ENCODE results near the gene SUSD4.
"Not testable (repeated sequence)": the region's sequence is repeated elsewhere in the genome, so short reads cannot be mapped to it uniquely, and the experiment has no call there.

SUSD4 gene

DNA sequence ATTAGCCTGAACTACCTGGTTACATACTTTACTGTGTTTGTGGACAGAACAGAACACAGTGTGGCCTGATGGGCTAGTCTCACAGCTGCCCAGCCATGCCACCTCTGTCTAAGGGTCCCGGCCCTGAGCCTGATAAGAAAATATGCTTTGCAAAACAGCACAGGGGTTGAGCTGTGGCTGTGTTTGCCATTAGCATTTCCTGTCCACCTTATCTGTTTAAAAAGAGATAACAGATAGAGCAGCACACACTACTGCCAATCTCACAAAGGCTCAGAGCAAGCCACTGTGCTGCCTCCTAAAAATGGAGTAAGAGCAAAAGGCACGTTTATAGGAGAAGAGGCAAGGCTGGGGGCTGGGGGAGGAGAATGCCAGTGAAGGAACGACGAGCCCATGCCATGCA is 95.0 kb downstream of the SUSD4 start:
- DNase-seq = no peak
- Mint-ChIP-seq H3K4me1 (no peaks in the 10 kb centered on the region), H3K9me3 (no peaks in the 10 kb centered on the region), H3K36me3 (ENCODE audit: low read depth) (no peaks in the 10 kb centered on the region), H3K27me3 (no peaks in the 10 kb centered on the region), H3K27ac (no peak overlapping the region), H3K4me3 (no peak overlapping the region)
- no peak for ATAC-seq

GRCh38 chr1:223266632-223267172 is 97.3 kb downstream of the SUSD4 start:
- no peaks in the 10 kb centered on the region for H3K4me1 Mint-ChIP-seq
- H3K9me3 Mint-ChIP-seq = no peaks in the 10 kb centered on the region
- H3K27ac Mint-ChIP-seq = no peak overlapping the region
- DNase-seq (no peak), ATAC-seq (no peak)
- no peaks in the 10 kb centered on the region for H3K36me3 Mint-ChIP-seq (ENCODE audit: low read depth)
- H3K4me3 Mint-ChIP-seq = no peak overlapping the region
- no peaks in the 10 kb centered on the region for H3K27me3 Mint-ChIP-seq

DNA sequence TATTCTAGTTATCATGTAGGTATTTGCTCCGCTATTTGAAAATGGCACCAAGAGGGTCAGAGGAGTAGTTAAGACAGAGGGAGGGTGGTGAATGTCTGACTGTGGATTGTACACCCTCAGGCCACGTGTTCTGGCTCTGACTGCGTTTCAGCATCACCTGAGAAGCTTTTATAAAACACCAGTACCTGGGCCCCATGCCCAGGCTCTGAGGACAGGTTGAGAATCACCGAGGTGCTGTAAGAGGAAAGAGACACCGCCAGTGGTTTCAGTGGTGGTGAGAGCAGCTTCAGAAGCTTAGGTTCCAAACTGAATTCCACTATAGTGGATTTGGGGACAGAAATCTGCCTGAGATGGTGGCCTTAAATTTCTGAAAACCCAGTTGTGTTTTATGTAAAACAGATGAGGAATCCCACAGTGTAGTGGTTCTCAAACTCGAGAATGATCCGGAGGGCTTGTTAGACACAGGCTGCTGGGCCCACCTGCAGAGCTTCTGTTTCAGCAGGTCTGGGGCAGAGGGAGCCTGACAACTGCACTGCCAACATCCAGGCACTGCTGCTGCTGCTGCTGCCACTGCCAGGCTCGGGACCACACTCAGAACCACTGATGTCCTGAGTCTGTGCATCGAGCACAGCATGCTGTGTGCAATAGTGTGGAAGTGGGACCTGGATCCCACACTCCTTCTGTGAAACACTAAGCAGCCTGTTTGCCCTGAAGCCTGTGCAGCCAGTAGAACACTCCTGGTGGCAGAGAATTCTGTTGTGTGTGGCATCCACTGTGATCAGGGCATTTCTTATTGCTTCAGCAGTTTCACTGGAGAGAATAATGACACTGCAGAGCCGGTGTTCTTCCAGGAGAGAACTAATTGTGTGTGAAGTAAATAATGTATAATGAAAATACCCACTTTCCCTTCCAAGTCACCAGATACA is 98.7 kb downstream of the SUSD4 start:
- Mint-ChIP-seq H3K4me3 (no peak overlapping the region), H3K36me3 (ENCODE audit: low read depth) (no peaks in the 10 kb centered on the region), H3K9me3 (no peaks in the 10 kb centered on the region), H3K27me3 (no peaks in the 10 kb centered on the region), H3K27ac (no peak overlapping the region), H3K4me1 (no peaks in the 10 kb centered on the region)
- no peak for ATAC-seq
- DNase-seq = no peak

DNA sequence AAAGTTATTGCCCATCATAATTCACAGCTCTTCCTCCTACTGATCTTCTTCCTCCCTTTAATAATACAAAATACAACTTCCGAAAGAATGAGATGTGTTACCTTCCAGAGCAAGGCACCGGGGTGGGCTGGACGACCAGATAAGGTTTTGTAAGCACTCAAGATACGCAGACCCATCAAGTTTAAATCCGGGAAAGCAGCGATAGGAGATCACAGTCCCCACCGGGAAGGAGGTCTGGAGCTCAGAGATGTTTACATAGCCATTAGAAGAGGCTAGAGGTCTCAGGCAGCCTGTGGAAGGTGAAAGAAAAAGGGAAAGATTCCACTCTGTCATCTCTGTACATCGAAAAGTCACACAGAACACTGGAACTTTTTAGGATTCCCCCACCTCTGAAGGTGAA is 99.4 kb downstream of the SUSD4 start:
- H3K27me3 Mint-ChIP-seq = no peaks in the 10 kb centered on the region
- H3K4me1 Mint-ChIP-seq = no peaks in the 10 kb centered on the region
- no peak overlapping the region for H3K27ac Mint-ChIP-seq
- no peaks in the 10 kb centered on the region for H3K36me3 Mint-ChIP-seq (ENCODE audit: low read depth)
- ATAC-seq (no peak), DNase-seq (no peak)
- H3K4me3 Mint-ChIP-seq = no peak overlapping the region
- H3K9me3 Mint-ChIP-seq = no peaks in the 10 kb centered on the region

DNA sequence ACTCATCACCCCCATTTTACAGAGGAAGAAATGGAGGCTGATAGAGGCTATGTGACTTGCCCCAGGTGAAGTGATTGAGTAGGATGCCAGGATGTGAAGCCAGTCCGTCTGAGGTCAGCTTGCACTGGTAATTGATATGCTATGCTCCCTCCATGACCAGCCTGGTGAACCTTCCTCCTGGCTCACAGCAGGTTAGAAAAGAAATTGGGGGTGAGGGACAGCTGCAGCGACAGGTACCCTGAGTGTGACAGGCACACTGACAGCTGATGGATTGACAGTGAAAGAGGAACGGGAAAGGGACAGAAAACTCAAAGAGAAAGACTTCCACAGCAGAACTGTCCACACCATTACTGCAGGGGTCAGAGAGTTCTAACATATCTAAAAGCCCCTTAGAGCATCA is 102.1 kb downstream of the SUSD4 start:
- ATAC-seq = no peak
- Mint-ChIP-seq H3K36me3 (ENCODE audit: low read depth) (no peaks in the 10 kb centered on the region), H3K27ac (no peak overlapping the region), H3K4me3 (no peak overlapping the region), H3K9me3 (no peaks in the 10 kb centered on the region), H3K4me1 (no peaks in the 10 kb centered on the region), H3K27me3 (no peaks in the 10 kb centered on the region)
- no peak for DNase-seq

GRCh38 chr1:223260712-223261111 is 103.3 kb downstream of the SUSD4 start:
- Mint-ChIP-seq H3K36me3 (ENCODE audit: low read depth) (no peaks in the 10 kb centered on the region), H3K27me3 (no peaks in the 10 kb centered on the region), H3K27ac (no peak overlapping the region), H3K4me3 (no peak overlapping the region), H3K4me1 (no peaks in the 10 kb centered on the region), H3K9me3 (no peaks in the 10 kb centered on the region)
- DNase-seq (no peak), ATAC-seq (no peak)

DNA sequence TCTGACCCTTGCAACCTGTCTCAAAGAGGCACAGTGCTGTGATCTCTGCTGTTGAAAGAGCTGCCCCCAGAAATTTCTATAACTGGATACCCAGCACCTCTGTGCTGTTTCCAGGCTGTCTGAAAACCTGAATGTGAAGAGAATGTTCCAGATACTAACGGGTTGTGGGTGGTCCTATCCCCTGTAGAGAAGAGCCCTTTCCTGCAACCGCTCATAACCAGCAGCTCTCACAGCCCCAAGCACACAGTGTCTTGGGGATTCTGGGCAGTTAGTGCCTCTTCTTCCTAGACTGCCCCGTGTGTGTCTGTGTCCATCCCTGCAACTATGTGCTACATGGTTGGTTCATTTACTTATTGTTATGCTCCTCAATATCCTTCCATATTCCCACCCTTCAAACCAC is 104.5 kb downstream of the SUSD4 start:
- no peak for DNase-seq
- H3K36me3 Mint-ChIP-seq (ENCODE audit: low read depth) = no peaks in the 10 kb centered on the region
- ATAC-seq = no peak
- H3K27me3 Mint-ChIP-seq = no peaks in the 10 kb centered on the region
- H3K9me3 Mint-ChIP-seq = no peaks in the 10 kb centered on the region
- H3K27ac Mint-ChIP-seq = no peak overlapping the region
- no peaks in the 10 kb centered on the region for H3K4me1 Mint-ChIP-seq
- no peak overlapping the region for H3K4me3 Mint-ChIP-seq

DNA sequence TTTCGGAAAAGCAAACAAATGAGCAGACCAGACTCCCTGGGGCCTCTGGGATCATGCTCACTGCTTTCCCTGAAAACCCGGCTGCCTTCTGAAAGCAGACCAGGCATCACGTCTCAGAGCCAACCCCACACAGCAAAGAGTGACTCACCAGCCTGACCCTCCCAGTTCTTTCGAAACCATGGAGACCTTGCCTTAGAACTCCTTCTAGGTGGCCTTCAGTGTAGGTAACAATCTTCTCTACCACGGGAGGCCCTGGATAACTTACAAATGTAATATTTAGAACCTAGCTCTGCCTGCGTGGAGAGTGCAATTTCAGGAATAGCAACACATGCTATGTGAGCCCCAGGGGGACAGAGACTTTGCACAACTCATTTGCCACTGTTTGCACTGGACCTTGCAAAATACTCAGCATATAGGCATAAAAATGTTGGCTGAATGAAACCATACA is 105.2 kb downstream of the SUSD4 start:
- Mint-ChIP-seq H3K27me3 (no peaks in the 10 kb centered on the region), H3K27ac (no peak overlapping the region), H3K4me1 (no peaks in the 10 kb centered on the region), H3K9me3 (no peaks in the 10 kb centered on the region), H3K4me3 (no peak overlapping the region), H3K36me3 (ENCODE audit: low read depth) (no peaks in the 10 kb centered on the region)
- no peak for DNase-seq
- no peak for ATAC-seq

GRCh38 chr1:223257856-223258550 is 106.0 kb downstream of the SUSD4 start:
- H3K27ac Mint-ChIP-seq = no peak overlapping the region
- ATAC-seq = no peak
- no peak overlapping the region for H3K4me3 Mint-ChIP-seq
- no peaks in the 10 kb centered on the region for H3K36me3 Mint-ChIP-seq (ENCODE audit: low read depth)
- no peak for DNase-seq
- H3K4me1 Mint-ChIP-seq = no peaks in the 10 kb centered on the region
- no peaks in the 10 kb centered on the region for H3K27me3 Mint-ChIP-seq
- no peaks in the 10 kb centered on the region for H3K9me3 Mint-ChIP-seq

DNA sequence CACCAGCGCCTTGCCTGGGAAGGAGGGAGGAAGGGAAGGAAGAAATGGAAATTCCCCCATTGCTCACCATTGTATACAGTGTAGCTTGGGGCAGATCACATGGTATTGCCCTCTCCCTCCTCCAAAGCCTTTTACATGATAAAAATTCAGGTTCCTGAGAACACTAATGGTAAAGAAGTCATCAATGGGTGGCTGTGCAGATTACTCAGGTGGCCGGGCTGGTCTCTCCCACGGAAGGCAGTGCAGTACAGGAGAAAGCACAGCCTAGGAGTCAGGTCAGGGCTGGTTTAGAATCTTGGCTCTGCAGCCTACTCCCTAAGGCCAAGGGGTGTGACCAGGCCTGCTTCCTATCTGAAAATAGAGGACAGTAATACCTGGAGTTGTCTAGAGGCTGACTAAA is 107.9 kb downstream of the SUSD4 start:
- H3K4me1 Mint-ChIP-seq = no peaks in the 10 kb centered on the region

DNA sequence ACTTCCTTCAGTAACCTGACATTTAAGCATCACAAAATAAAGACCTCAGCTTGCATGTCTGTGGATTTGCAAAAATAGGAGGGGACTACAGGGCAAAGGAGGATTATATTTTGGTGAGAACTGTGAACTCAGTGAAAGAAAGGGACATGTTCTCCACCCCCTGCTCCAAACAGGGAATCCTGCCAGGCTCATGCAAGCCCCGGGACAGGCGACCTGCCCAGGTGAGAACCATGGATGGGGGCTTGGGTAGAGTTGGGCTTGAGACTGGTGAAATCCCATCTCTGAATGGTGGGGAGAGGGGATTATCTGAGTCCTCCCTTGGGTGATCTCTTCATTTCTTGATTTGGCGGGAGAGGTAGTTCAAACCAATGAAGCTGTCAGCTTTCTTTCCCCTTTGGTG is 110.1 kb downstream of the SUSD4 start:
- ATAC-seq (no peak), DNase-seq (no peak)
- Mint-ChIP-seq H3K36me3 (ENCODE audit: low read depth) (peaks cover 2% of the 10 kb centered on the region), H3K4me1 (peaks cover 4% of the 10 kb centered on the region), H3K4me3 (no peak overlapping the region), H3K27ac (no peak overlapping the region), H3K9me3 (no peaks in the 10 kb centered on the region), H3K27me3 (no peaks in the 10 kb centered on the region)

More for the DNA sequence above, 107.9 kb downstream of the SUSD4 start:
- H3K36me3 Mint-ChIP-seq (ENCODE audit: low read depth) = no peaks in the 10 kb centered on the region
- DNase-seq = no peak
- H3K9me3 Mint-ChIP-seq = no peaks in the 10 kb centered on the region
- H3K27ac Mint-ChIP-seq = no peak overlapping the region
- no peaks in the 10 kb centered on the region for H3K27me3 Mint-ChIP-seq
- no peak overlapping the region for H3K4me3 Mint-ChIP-seq
- no peak for ATAC-seq

DNA sequence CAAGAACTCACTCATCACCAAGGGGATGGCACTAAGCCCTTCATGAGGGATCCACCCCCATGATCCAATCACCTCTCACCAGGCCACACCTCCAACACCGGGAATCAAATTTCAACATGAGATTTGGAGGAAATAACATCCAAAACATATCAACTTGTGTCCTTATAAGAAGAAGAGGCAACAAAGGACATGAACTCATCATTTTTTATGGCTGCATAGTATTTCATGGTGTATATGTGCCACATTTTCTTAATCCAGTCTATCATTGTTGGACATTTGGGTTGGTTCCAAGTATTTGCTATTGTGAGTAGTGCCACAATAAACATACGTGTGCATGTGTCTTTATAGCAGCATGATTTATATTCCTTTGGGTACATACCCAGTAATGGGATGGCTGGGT is 112.6 kb downstream of the SUSD4 start:
- not testable (repeated sequence) for H3K9me3 Mint-ChIP-seq, H3K27ac Mint-ChIP-seq, ATAC-seq

GRCh38 chr1:223250632-223251015 is 113.4 kb downstream of the SUSD4 start:
- Mint-ChIP-seq H3K27ac (no peak overlapping the region), H3K4me3 (no peak overlapping the region), H3K9me3 (no peaks in the 10 kb centered on the region), H3K27me3 (no peaks in the 10 kb centered on the region), H3K36me3 (ENCODE audit: low read depth) (peaks cover 2% of the 10 kb centered on the region), H3K4me1 (peaks cover 16% of the 10 kb centered on the region)
- DNase-seq (no peak), ATAC-seq (no peak)

More for the DNA sequence above, 112.6 kb downstream of the SUSD4 start:
- H3K4me1 Mint-ChIP-seq = peaks cover 16% of the 10 kb centered on the region
- not testable (repeated sequence) for H3K36me3 Mint-ChIP-seq (ENCODE audit: low read depth); DNase-seq; H3K27me3 Mint-ChIP-seq; H3K4me3 Mint-ChIP-seq

GRCh38 chr1:223249854-223250631 is 113.9 kb downstream of the SUSD4 start:
- no peak for ATAC-seq
- no peaks in the 10 kb centered on the region for H3K27me3 Mint-ChIP-seq
- no peak overlapping the region for H3K4me3 Mint-ChIP-seq
- DNase-seq = no peak
- H3K9me3 Mint-ChIP-seq = no peaks in the 10 kb centered on the region
- H3K4me1 Mint-ChIP-seq = peaks cover 21% of the 10 kb centered on the region
- H3K36me3 Mint-ChIP-seq (ENCODE audit: low read depth) = peaks cover 2% of the 10 kb centered on the region
- H3K27ac Mint-ChIP-seq = no peak overlapping the region
